CD4-positive, alpha-beta T cell treated with Interleukin-15 for 1 hour (primary cell): ENCODE measurements around the gene UNC13C.

Experiments
- DNase-seq: peaks from one replicate; pipeline ENCODE4 v3.0.0-alpha.2; 2020

UNC13C gene

DNA sequence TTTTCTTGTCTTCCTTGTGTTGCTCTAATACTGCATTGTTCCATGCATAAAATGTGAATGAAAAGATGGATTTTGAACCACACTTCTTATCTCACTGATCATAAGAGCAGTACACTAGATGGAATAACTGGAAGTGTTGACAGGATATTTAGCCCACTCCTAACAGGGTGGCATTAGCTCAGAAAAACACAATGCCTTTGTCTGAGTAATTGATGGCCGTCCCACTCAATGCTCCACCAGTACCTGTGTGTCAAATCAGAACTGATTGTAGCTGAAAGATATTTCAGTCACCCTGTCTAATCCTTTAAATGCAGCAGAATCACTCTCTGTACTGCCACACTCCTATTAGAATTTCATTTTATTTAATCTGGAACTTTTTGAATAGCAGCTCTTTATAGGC lies 526.5 kb downstream of the UNC13C start:
- no peak for DNase-seq

DNA sequence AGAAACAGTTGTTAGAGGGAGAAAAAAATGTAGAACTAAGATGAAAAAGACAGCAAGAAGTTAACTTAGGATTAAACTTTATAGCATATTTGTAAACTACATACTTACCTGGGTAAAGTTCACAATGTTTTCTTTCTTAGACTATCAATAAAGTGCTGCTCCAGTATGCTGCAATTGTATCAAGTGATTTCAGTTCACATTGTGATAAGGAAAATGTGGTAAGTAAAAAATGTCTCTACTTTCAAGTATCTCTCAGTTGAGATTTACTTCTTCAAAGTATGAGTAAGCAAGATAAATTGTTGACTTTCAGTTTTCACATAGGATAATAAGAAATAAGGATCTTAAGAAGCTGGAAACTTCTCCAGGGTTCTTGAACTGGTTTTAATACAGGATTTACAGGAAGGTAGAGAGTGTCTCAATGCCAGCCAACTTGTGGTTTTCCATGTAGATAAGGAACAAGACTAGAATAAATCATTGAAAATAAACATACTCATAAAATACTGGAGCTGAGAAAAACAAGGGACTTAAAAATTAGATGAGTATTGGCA lies 528.8 kb downstream of the UNC13C start:
- no peak for DNase-seq

DNA sequence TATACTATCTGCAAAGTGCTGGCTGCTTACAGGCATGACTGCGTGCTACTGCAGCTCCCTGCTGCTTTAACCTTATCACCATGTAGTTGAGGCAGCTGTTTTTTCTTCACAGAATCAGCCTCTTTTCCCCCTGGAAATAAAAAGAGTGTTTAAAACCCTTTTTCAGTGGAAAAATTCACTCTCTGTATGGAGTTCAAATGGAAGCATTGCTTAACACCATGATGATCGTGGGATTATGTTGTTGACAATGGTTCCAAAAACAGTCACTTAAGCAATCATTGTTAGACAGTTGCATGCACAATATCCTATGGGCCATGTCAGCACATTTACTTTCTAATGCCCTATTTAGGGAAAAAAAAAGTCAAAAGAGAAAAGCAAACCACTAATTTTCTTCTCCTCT lies 536.4 kb downstream of the UNC13C start:
- DNase-seq: no peak

DNA sequence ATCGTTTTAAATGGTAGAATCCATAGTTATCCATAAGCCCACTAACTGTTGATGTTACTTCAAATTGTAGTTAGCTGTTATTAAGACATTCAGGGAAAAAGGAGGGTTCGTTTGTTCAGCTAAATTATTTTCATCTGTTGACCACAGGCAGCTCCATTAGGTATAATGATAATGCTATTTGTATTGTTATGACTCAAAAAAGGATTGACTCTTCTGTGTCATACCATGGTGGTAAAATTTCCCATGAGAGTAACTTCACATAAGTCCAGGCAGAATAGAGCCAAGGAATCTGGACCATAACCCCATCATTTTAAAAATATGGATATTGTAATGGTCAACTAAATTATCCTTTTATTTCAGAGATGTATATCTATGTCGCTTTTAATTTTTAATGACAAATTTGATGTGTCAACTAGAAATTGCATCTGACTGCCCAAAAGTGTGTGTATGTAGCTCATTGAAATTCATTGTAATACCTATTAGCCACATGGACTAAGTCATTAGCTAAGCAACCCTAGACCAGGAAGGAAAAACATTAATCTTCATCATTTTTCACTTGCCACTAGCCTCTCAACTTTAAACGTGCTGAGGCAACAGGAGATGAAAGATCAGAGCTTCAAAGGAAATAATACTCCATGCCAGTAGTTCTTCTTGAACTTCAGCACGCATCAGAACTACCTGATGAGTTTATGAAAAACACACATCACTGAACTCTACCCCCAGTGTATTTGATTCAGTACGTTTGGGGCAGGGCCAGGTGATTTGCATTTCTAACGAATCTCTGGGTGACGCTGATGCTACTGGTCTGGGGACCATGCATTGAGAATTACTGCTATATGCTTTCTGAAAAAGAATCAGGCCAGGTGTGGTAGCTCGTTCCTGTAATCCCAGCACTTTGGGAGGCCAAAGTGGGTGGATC lies 537.7 kb downstream of the UNC13C start:
- DNase-seq: no peak

- DNase-seq: no peak
These were observed 539.1 kb downstream of the UNC13C start for GRCh38 chr15:54517366-54517765.

GRCh38 chr15:54518156-54518882 lies 540.1 kb downstream of the UNC13C start:
- no peak for DNase-seq

- no peak for DNase-seq
These were observed 541.3 kb downstream of the UNC13C start for GRCh38 chr15:54519577-54519976.

- no peak for DNase-seq
These were observed 542.4 kb downstream of the UNC13C start for GRCh38 chr15:54520616-54521015.

DNA sequence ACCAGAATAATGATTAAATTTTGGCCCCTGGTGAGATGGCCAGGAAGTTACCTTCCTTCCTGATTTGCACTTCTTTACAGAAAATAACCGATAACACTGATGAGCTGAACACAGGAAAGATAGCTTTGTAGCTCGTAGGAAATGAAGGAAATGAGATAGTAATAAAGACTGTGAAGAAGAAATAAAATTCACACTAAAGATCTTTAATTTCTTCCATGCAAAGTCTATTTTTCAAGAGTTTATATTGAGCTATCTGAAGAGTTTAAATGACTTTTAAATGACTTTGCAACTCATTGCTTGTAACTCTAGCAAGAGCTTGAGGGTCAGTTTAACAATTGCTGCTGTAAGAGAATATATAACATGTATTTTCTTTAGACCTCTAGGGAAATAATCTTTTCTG lies 543.0 kb downstream of the UNC13C start:
- DNase-seq: no peak

DNA sequence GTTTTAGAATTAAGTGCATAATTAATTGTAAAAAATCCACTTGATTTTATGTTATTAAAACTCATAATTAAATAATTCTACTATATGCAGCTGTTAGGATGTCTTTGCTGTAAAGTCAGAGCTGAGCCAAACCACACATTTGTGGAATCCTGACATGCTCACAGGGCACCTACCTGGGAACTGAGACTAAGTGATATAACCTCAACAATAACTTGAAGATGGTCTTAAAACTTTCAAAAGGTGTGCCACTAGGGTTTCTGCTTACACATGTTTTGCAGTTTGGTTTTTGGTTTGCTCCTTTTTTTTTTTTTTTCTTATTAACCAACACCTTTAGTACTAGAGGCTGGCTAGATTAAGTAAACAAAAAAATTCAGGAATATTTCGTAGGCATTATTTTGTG lies 549.8 kb downstream of the UNC13C start:
- DNase-seq: no peak

- no peak for DNase-seq
These were observed 562.5 kb downstream of the UNC13C start for GRCh38 chr15:54540721-54541120.

DNA sequence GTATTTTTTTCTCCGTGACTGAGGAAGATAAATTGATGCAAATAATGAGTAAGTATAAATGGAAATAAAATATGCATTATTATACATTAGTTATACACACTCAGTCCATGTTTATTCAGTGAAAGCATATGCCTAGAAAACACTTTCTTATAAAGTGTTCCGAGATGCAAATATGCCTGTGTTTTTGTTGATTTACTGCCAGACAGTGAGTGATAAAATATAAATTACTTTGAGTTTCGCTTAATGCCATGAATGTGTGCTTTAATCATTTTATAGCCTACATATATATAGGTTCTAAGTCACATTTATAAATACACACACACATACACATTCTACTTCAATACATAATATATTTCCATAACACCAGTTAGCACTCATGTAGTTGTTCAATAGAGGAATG lies 569.2 kb downstream of the UNC13C start:
- no peak for DNase-seq

DNA sequence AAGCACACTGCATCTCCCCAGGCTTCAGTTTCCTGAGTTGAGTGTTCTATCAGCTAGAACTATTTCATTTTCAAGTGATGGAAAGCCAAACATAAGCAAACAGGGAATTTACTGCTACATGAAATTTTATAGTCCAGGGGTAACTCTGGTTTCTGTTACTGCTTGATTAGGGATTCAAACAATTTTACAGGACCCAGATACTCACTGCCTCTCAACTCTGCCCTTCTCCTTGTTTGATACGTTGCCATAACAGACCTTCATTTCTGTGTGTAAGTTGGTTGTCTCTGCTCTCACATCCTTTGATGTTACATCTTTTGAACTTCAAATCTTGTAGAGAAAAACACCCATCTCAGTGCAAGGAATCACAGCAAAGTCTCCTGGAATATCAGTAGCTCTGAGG lies 572.7 kb downstream of the UNC13C start:
- DNase-seq: no peak

DNA sequence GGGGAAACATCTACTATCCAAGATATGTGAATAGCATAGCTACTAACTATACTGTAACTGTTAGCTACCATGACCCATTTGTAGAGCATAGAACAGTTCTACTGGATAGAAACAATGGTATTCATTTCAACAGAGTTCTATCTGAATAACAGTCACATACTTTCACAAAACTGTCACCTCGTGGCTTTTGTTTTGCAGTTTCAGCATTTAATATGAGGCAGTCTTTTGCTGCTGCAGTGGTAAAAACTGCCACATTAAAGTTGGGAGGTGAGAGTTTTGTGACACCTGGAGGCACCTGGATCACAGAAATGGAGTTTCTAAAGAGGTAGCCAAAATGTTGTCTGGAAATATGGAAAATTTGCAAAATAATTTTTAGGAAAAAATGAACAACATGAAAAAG lies 578.0 kb downstream of the UNC13C start:
- DNase-seq: no peak

- no peak for DNase-seq
These were observed 581.3 kb downstream of the UNC13C start for GRCh38 chr15:54559405-54560069.

GRCh38 chr15:54560417-54560816 lies 582.2 kb downstream of the UNC13C start:
- DNase-seq: no peak

- no peak for DNase-seq
These were observed 585.9 kb downstream of the UNC13C start for GRCh38 chr15:54564166-54564565.

- no peak for DNase-seq
These were observed 588.4 kb downstream of the UNC13C start for GRCh38 chr15:54566654-54567053.

DNA sequence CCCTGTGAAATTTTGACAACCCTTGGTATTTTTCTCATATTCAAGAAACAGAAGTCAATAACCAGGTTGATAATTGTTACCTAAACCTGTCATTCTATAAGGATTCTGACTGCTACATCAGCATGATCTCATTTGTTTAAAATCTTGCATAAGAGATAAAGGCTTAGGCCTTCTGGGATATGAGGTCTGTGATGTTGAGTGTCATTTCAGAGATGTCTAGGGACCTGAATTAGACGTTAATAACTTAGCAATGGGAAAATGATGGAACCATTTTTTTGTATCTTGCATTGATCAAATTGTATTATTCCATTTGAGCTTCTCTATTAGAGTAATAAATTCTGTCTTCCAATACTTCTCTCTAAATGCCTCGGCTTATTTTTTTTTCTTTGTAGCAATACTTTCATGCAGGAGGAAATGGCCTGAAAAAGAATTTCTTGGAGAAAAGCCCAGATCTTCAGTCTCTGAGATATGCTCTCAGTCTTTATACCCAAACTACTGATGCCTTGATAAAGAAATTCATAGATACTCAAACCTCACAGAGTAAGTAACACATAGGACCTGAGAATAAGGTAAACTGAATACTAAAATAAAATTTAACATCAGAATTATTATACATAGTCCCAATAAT lies 589.3 kb downstream of the UNC13C start:
- no peak for DNase-seq

- no peak for DNase-seq
These were observed 590.1 kb downstream of the UNC13C start for GRCh38 chr15:54568381-54568780.

GRCh38 chr15:54571576-54571975 lies 593.3 kb downstream of the UNC13C start:
- DNase-seq: no peak

DNA sequence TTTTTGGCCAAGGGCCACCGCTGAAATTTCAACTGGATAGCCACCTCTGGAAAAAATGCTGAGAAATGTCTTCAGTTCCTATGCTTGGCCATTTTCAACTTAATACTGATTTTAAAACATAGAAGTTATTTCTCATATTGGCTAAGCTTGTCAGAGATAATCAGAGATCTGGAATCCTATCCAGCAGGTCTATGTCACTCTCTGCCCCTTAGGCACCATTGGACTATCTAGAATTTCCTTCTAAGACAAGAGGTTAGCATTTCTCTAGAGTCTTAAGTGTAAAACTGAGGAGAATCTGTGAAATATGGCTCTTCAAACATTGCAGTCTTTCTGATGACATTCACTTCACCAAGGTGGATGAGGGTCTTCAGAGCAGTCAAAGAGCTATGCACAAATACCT lies 597.3 kb downstream of the UNC13C start:
- DNase-seq: no peak
